Stomach (tissue), 4 donors: ENCODE data around the gene SLC17A7.

ENCODE experiments used
- CTCF ChIP-seq, 7 experiments: fragments of 450-650 bp in 4 of 7; fragments of 200-600 bp in 3 of 7; sonication (generic) in 3 of 7; IDR thresholded peaks; one replicate each; pipeline ENCODE4 v1.5.1; 2016 to 2019; ENCODE audit warnings: antibody characterized with exemption in 7 of 7, control low read depth in 2 of 7, mild to moderate bottlenecking in 1 of 7
- EP300 ChIP-seq: sonication (generic); formaldehyde crosslinking; IDR thresholded peaks from one replicate; pipeline ENCODE4 v1.6.1; 2017; ENCODE audit warnings: antibody characterized with exemption
- POLR2A ChIP-seq, 4 donors: fragments of 450-650 bp; IDR thresholded peaks; one replicate each; pipeline ENCODE4 v1.6.1; 2016; ENCODE audit warnings: antibody characterized with exemption in 4 of 4, control low read depth in 2 of 4, mild to moderate bottlenecking in 1 of 4, moderate library complexity in 1 of 4
- POLR2AphosphoS5 ChIP-seq, 3 donors: sonication (generic); formaldehyde crosslinking; IDR thresholded peaks; one replicate each; pipeline ENCODE4 v1.6.1; 2016; ENCODE audit warnings: antibody characterized with exemption in 3 of 3

- TF ChIP-seq CTCF (IDR thresholded peaks at IDR 0.05): no peak
- TF ChIP-seq POLR2A (IDR thresholded peaks at IDR 0.05): no peak
- no peak for TF ChIP-seq EP300
- no peak for TF ChIP-seq POLR2AphosphoS5 (IDR thresholded peaks at IDR 0.05)
Measured at GRCh38 chr19:49407482-49408015, 33.8 kb downstream of the SLC17A7 start.
